Mucosa of rectum (tissue), 2 donors: ENCODE data around the gene ADORA2A.

Experiments used
- H3K27ac ChIP-seq, 2 donors: one replicate each; pipeline ENCODE4 v1.7.0; 2013; ENCODE audit warnings: inconsistent platforms in 2 of 2, low read depth in 2 of 2, low read length in 2 of 2
- H3K27me3 ChIP-seq, 2 donors: one replicate each; pipeline ENCODE4 v1.7.0; 2013; ENCODE audit warnings: low read length in 2 of 2; ENCODE audit not compliant: control insufficient read depth in 2 of 2, insufficient read depth in 2 of 2
- H3K36me3 ChIP-seq, 2 donors: one replicate each; pipeline ENCODE4 v1.7.0; 2013; ENCODE audit warnings: low read length in 2 of 2; ENCODE audit not compliant: control insufficient read depth in 2 of 2, insufficient read depth in 2 of 2
- H3K4me1 ChIP-seq, 2 donors: one replicate each; pipeline ENCODE4 v1.7.0; 2013; ENCODE audit warnings: low read length in 2 of 2, mild to moderate bottlenecking in 1 of 2; ENCODE audit not compliant: control insufficient read depth in 2 of 2, insufficient read depth in 2 of 2
- H3K4me3 ChIP-seq, 2 donors: one replicate each; pipeline ENCODE4 v1.7.0; 2013; ENCODE audit warnings: low read length in 2 of 2
- H3K9ac ChIP-seq, 2 donors: one replicate each; pipeline ENCODE4 v1.7.0; 2013; ENCODE audit warnings: low read length in 2 of 2, low read depth in 1 of 2, mild to moderate bottlenecking in 1 of 2
- H3K9me3 ChIP-seq, 2 donors: one replicate each; pipeline ENCODE4 v1.7.0; 2013; ENCODE audit warnings: low read length in 2 of 2; ENCODE audit not compliant: control insufficient read depth in 2 of 2
- donor health status: healthy.
- donor health status: Normal muscosa, but diverticular disease.

The ADORA2A gene

DNA sequence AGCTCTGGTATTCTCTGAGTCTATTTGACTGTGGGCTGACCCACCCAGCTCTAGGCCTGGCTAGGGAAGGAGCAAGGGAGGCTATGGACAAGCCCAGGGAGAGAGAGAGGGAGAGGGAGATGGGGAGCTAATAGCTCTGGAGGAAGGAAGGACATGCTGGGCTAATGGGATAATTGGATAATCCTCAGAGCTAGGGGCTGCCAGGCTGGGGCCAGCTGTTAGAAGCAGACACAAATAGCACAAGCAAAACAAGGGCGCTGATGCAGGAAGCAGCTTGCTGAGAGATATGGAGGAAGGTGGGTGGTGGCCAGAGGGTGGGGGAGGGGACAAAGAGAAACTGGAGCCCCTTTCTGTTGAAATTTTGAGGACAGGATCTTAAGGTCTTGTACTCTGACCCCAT, 23.2 kb downstream of the ADORA2A start:
- Histone ChIP-seq H3K4me3 (no peak overlapping the region), H3K9ac (no peak overlapping the region), H3K4me1 (peaks cover 0 to under 1% of the 10 kb centered on the region in 2 donors), H3K27me3 (peaks cover 0 to 2% of the 10 kb centered on the region in 2 donors), H3K36me3 (no peaks in the 10 kb centered on the region), H3K27ac (no peak overlapping the region), H3K9me3 (no peaks in the 10 kb centered on the region)

DNA sequence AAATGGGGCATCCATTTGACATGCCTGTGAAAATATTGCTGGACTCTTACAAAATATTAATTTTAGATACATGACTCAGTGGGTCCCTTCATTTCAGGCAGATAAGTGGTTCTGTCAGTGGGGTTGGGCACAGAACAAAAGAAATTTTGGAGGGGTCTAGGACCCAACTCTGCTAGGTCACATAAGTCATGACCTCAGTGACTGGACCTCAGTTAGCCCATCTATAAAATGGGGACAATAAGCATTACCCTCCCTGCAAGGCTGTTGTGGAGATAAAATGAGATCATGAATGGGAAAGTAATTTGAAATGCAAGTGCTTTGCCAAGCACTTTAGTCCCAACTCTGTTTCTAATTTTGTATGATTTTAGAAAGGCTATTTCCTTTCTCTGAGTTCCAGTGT, 23.8 kb downstream of the ADORA2A start:
- H3K4me3 ChIP-seq: no peak overlapping the region
- H3K9ac ChIP-seq: no peak overlapping the region
- peaks cover 0 to 2% of the 10 kb centered on the region in 2 donors for H3K27me3 ChIP-seq
- no peak overlapping the region for H3K27ac ChIP-seq
- H3K36me3 ChIP-seq: no peaks in the 10 kb centered on the region
- no peaks in the 10 kb centered on the region for H3K9me3 ChIP-seq
- H3K4me1 ChIP-seq: peaks cover 0 to 3% of the 10 kb centered on the region in 2 donors

DNA sequence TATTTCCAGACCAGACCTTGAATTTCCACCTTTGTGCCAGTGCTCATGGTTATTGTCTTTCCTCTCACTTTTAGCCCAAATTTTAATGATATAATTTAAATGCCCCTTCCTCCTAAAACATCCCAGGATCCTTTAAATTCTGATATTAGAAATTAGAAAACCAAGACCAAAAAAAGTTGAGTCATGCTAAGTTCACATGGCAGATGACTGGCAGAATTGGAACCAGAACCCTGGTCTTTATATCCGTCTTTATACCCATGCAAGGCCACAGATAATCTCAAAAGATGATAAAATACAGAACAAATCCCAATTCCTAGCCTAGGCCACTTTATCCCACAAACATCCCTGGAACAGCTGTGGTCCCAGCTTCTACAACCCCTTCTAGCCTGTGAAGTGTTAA, 26.5 kb downstream of the ADORA2A start:
- Histone ChIP-seq H3K27ac (no peak overlapping the region), H3K9ac (no peak overlapping the region), H3K4me1 (peaks cover 0 to 3% of the 10 kb centered on the region in 2 donors), H3K36me3 (no peaks in the 10 kb centered on the region), H3K4me3 (no peak overlapping the region), H3K27me3 (peaks cover 0 to 2% of the 10 kb centered on the region in 2 donors), H3K9me3 (no peaks in the 10 kb centered on the region)

DNA sequence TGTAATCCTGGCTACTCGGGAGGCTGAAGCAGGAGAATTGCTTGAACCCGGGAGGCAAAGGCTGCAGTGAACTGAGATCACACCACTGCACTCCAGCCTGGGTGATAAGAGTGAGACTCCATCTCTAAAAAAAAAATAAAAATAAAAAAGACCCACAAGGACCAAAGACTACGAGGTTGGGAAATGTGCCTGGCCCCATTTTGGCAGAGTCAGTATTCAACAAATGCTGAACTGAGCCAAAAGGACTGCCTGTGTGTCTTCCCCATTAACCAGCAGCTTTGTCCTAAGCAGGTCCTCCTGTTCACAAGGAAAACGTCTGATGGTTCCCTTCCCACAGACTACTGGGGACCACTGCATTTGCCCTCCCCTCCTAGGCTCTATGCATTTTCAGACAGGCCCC, 27.6 kb downstream of the ADORA2A start:
- Histone ChIP-seq H3K9ac (no peak overlapping the region), H3K4me1 (peaks cover 0 to 3% of the 10 kb centered on the region in 2 donors), H3K36me3 (no peaks in the 10 kb centered on the region), H3K9me3 (no peaks in the 10 kb centered on the region), H3K4me3 (no peak overlapping the region), H3K27ac (no peak overlapping the region), H3K27me3 (peaks cover 0 to 2% of the 10 kb centered on the region in 2 donors)

DNA sequence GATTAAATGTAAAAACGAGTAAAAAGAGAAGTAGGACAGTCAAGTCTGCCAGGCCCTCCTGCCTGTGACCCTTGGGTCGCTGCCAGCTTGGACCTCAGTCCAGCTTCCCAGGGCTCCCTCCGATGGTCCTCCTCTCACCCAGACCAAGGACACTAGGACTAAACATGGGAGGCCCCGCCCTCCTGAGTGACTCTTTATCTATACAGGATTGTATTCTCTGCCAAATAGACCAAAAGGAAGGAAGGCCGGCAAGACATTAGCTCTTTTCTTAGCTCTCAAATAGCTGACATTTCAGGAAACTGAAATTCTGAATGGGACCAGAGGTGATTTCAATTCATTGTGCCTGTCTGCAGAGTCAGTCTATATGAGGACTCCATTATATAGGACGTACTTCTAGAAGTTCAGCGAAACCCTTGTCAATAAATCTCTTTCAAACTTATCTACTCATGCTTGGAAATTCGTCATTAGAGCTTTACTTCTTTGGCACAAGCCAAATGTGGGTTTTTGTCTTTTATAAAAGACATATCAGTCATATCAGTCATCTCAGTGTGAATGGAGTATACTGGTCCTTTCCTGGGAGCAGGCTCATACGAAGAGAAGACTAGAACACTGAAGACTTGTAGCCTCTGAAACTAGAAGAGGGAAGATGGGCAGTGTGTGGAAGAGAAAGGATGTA, 28.5 kb downstream of the ADORA2A start:
- no peak overlapping the region for H3K27ac ChIP-seq
- peaks cover 0 to 3% of the 10 kb centered on the region in 2 donors for H3K4me1 ChIP-seq

DNA sequence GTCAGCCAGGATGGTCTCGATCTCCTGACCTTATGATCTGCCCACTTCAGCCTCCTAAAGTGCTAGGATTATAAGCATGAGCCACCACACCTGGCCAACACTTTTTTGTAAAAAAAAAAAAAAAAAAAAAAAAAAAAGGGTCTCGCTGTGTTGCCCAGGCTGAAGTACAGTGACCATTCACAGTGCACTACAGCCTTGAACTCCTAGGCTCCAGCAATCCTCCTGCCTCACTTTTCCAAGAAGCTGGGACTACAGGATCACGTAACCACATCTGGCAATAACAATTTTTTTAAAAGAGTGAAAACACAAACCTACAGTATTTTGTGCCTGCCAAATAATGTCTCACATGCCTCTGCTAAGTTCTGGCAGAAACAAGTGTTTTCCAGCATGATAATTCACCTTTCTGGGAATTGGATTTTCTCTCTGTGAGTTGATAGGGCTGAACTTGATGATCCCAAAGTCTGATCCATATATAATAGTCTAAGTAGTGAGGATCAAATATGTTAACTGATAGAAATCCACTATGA, 30.6 kb downstream of the ADORA2A start:
- Histone ChIP-seq H3K27me3 (peaks cover 0 to 2% of the 10 kb centered on the region in 2 donors), H3K4me3 (no peak overlapping the region), H3K9ac (no peak overlapping the region), H3K27ac (no peak overlapping the region), H3K4me1 (peaks cover 0 to 3% of the 10 kb centered on the region in 2 donors), H3K9me3 (no peaks in the 10 kb centered on the region), H3K36me3 (no peaks in the 10 kb centered on the region)

More for the DNA sequence above, 28.5 kb downstream of the ADORA2A start:
- Histone ChIP-seq H3K9ac (no peak overlapping the region), H3K4me3 (no peak overlapping the region), H3K9me3 (no peaks in the 10 kb centered on the region), H3K27me3 (peaks cover 0 to 2% of the 10 kb centered on the region in 2 donors), H3K36me3 (no peaks in the 10 kb centered on the region)

DNA sequence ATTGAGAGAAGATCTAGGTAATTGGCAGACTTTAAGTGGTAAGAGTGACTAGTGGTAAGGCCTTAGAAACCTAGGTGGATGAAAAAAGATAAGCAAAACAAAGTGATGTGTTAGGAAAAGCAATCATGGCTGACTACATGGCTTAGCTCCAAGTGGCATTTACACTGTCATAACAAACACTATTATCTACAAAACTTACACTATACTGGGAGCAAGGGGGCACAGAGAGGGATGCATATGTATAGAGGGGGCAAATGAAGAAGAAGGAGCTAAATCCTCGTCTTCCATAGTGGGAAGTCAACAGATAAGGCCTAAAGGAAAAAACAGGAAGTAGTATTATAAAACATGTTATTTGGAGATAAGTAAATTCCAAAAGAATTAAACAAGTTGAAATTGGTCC, 32.5 kb downstream of the ADORA2A start:
- no peak overlapping the region for H3K27ac ChIP-seq
- peaks cover 0 to 3% of the 10 kb centered on the region in 2 donors for H3K4me1 ChIP-seq
- no peak overlapping the region for H3K4me3 ChIP-seq

DNA sequence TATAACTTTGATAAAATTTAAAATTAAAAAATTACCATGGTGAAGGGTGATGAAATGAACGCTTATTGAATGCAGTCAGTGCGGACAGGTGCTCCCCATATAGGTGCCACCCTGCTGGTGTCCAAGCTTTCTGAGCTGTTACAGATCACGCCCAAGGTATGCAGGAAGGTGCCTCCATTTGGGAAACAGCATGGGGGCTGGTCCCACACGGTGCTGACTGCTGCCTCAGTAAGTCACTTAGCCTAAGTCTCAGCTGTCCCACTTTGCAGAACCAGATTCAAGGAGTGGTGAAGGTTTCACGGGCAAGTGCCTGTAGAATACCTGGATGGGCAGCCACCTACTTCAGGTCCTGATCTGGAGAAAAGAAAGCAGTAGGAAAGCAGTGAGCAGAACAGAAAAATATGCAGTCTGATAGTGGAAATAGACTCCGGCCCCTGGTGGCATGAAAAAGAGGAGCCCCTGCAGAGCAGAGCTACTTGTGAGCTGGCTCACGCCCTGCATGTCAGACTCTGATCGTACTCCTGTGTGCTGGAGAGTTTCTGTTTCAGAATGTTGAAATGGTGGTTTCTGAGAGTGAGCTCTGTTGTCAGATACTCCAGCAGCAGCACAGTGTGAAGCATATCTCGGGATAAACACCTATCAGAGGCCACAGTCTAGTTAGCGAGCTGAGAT, 33.2 kb downstream of the ADORA2A start:
- no peaks in the 10 kb centered on the region for H3K36me3 ChIP-seq
- H3K9ac ChIP-seq: no peak overlapping the region
- H3K4me1 ChIP-seq: peaks cover 0 to 3% of the 10 kb centered on the region in 2 donors
- no peak overlapping the region for H3K27ac ChIP-seq
- no peak overlapping the region for H3K4me3 ChIP-seq
- no peaks in the 10 kb centered on the region for H3K27me3 ChIP-seq
- no peaks in the 10 kb centered on the region for H3K9me3 ChIP-seq

More for the DNA sequence above, 32.5 kb downstream of the ADORA2A start:
- H3K27me3 ChIP-seq: no peaks in the 10 kb centered on the region
- no peak overlapping the region for H3K9ac ChIP-seq
- no peaks in the 10 kb centered on the region for H3K36me3 ChIP-seq
- no peaks in the 10 kb centered on the region for H3K9me3 ChIP-seq

DNA sequence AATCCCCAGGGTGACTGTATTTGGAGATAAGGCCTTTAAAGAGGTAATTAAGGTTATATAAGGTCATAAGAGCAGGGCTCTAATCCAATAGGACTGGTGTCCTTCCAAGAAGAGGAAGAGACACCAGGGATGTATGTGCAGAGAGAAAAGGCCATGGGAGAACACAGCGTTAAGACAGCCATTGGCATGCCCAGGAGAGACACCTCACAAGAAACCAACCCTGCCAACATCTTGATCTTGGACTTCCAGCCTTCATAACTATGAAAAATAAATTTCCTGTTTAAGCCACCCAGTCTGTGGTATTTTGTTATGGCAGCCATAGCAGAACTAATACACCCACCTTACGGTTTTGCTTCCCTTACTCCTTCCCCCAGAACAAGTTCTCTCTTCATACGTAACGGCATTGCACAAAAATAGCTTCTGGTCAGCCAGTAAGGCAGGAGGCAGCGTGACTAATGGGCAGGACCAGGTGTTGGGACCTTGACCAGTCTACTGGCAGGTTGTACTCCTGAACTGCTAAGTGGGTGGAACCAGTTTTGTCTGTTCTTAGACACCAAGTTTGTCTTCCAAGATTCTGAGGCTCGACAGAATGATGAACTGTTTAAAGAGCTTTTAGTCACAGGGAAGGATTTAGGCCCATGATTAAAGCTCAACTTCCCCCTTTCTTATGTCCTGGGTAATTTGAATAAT, 35.8 kb downstream of the ADORA2A start:
- Histone ChIP-seq H3K36me3 (no peaks in the 10 kb centered on the region), H3K27me3 (no peaks in the 10 kb centered on the region), H3K9me3 (no peaks in the 10 kb centered on the region), H3K9ac (no peak overlapping the region), H3K27ac (no peak overlapping the region), H3K4me3 (no peak overlapping the region), H3K4me1 (peaks cover 0 to 6% of the 10 kb centered on the region in 2 donors)

DNA sequence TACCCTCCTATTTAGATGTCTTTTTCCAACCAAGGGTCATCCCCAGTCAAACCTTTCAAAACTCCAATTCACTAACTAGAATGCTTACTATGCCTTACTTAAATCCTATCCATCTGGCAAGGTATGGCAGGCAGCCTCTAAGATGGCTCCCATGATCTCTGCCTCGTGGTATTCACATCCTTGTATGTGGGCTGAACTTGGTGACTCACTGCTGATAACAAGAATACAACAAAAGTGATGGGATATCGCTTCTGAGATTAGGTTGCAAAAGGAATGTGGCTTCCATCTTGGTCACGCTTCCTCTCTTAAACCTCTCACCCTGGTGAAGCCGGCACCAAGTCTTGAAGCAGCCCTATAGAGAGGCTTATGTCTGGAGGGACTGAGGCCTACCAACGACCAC, 38.2 kb downstream of the ADORA2A start:
- Histone ChIP-seq H3K4me1 (peaks cover 0 to 6% of the 10 kb centered on the region in 2 donors), H3K9ac (no peak overlapping the region), H3K4me3 (no peak overlapping the region), H3K9me3 (no peaks in the 10 kb centered on the region), H3K36me3 (no peaks in the 10 kb centered on the region), H3K27ac (no peak overlapping the region), H3K27me3 (no peaks in the 10 kb centered on the region)
